Measurements from ENCODE around the gene FOXG1. TPM values are rescaled to one million over a fixed set of nuclear protein-coding genes. Genes with fewer than 3 reads are reported as not detected.

Gene FOXG1
- total RNA-seq, 1 donor from 2014 or later, result 1.4 TPM

DNA sequence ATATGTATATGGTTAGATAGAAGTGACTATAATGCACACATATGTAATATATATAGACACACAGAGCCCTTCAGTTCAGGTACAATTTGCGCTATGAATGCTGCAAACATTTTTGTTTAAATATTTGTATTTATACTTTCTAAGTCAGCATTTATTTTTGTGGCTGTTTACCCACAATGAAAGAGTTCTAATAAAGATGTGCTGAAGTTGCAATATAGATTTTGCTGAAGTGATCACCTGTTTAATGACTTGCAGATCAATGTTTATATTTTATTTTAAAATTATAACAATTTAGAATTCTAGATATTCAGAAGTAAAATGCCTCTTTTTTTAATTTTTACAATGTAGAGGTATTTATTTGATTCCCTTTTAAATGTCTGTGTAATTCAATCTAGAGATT lies 3.5 kb downstream of the FOXG1 start:
- peaks cover 10% of the 10 kb centered on the region for H3K4me1 Mint-ChIP-seq (ENCODE audit: low read depth)

DNA sequence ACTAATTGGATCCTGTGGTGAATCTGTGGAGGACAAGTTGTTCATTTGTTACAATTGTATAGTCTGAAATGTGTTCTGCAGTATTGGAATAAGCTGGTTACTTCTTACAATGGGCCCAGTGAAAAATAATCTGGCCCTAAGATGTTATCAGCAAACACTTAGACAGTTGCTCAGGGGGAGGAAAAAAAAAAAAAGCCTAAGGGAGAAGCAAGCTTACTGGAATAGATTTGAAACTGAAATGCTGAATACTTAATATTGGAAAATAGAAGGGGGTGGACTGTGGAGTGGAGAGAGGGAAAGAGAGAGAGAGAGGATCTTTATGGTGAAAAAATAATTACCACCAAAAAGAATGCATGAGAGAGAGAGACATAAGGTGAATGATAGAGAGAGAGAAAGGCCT lies 4.0 kb downstream of the FOXG1 start:
- Mint-ChIP-seq H3K4me1 (ENCODE audit: low read depth) (peaks cover 7% of the 10 kb centered on the region), H3K27ac (no peak overlapping the region), H3K36me3 (ENCODE audit: insufficient read depth) (no peaks in the 10 kb centered on the region), H3K4me3 (ENCODE audit: low read depth) (no peak overlapping the region), H3K27me3 (peaks cover 84% of the 10 kb centered on the region), H3K9me3 (ENCODE audit: low read depth) (no peaks in the 10 kb centered on the region)
- TF ChIP-seq, protein P1, sequence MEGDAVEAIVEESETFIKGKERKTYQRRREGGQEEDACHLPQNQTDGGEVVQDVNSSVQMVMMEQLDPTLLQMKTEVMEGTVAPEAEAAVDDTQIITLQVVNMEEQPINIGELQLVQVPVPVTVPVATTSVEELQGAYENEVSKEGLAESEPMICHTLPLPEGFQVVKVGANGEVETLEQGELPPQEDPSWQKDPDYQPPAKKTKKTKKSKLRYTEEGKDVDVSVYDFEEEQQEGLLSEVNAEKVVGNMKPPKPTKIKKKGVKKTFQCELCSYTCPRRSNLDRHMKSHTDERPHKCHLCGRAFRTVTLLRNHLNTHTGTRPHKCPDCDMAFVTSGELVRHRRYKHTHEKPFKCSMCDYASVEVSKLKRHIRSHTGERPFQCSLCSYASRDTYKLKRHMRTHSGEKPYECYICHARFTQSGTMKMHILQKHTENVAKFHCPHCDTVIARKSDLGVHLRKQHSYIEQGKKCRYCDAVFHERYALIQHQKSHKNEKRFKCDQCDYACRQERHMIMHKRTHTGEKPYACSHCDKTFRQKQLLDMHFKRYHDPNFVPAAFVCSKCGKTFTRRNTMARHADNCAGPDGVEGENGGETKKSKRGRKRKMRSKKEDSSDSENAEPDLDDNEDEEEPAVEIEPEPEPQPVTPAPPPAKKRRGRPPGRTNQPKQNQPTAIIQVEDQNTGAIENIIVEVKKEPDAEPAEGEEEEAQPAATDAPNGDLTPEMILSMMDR (IDR thresholded peaks at IDR 0.05; ENCODE audit: unreplicated experiment), result no peak
- DNase-seq (ENCODE audit: low spot score, unreplicated experiment), result no peak

More for the DNA sequence above, 3.5 kb downstream of the FOXG1 start:
- TF ChIP-seq, protein P1 (IDR thresholded peaks at IDR 0.05; ENCODE audit: unreplicated experiment), result no peak
- H3K4me3 Mint-ChIP-seq (ENCODE audit: low read depth), result no peak overlapping the region
- no peaks in the 10 kb centered on the region for H3K9me3 Mint-ChIP-seq (ENCODE audit: low read depth)
- no peak overlapping the region for H3K27ac Mint-ChIP-seq
- no peak for DNase-seq (ENCODE audit: low spot score, unreplicated experiment)
- H3K27me3 Mint-ChIP-seq, result peaks cover 84% of the 10 kb centered on the region
- no peaks in the 10 kb centered on the region for H3K36me3 Mint-ChIP-seq (ENCODE audit: insufficient read depth)

DNA sequence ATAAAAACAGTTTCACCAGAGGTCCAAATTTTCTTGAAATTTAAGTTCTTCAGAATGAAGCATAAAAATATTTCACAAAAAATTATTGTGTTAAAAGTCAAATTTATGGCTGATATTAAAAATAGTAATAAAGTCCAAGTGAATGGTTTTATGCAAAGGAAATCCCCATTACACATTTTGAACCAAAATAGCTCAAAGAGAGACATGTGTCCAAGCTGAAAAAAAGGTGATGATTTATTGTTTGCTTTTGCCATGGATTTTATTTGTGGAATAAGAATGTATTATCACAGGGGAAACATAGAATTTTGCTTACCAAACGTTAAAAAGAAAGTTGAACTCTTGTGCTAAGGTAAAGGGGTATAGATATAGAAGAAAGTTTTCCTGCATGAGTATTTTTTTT lies 4.6 kb downstream of the FOXG1 start:
- Mint-ChIP-seq H3K4me3 (ENCODE audit: low read depth) (no peak overlapping the region), H3K27ac (no peak overlapping the region), H3K9me3 (ENCODE audit: low read depth) (no peaks in the 10 kb centered on the region), H3K4me1 (ENCODE audit: low read depth) (peaks cover 4% of the 10 kb centered on the region), H3K36me3 (ENCODE audit: insufficient read depth) (no peaks in the 10 kb centered on the region), H3K27me3 (peaks cover 85% of the 10 kb centered on the region)
- DNase-seq (ENCODE audit: low spot score, unreplicated experiment), result no peak
- TF ChIP-seq, protein P1 (IDR thresholded peaks at IDR 0.05; ENCODE audit: unreplicated experiment), result no peak

DNA sequence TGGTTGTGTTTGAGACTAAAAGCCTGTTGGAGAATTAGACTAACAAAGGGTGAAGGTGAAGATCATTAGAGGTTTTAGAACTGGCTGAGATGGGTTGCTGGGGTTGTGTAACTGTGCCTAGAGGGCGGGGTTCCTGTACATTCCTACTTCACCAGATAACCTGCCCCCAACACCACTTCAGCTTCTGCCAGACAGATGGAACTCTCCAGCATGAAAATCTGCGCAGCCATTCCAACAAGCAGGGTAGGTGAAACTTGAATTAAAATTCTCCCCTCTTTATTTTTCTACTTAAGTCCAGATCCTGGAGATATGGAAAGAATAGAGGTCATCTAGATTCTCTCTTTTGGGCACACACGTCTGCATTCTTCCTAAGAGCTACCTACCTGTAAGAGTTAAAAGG lies 6.0 kb downstream of the FOXG1 start:
- H3K36me3 Mint-ChIP-seq (ENCODE audit: insufficient read depth), result no peaks in the 10 kb centered on the region
- TF ChIP-seq, protein P1 (IDR thresholded peaks at IDR 0.05; ENCODE audit: unreplicated experiment), result no peak
- H3K27me3 Mint-ChIP-seq, result peaks cover 95% of the 10 kb centered on the region
- peaks cover 3% of the 10 kb centered on the region for H3K4me1 Mint-ChIP-seq (ENCODE audit: low read depth)
- DNase-seq (ENCODE audit: low spot score, unreplicated experiment), result no peak
- no peaks in the 10 kb centered on the region for H3K9me3 Mint-ChIP-seq (ENCODE audit: low read depth)
- no peak overlapping the region for H3K27ac Mint-ChIP-seq
- no peak overlapping the region for H3K4me3 Mint-ChIP-seq (ENCODE audit: low read depth)

DNA sequence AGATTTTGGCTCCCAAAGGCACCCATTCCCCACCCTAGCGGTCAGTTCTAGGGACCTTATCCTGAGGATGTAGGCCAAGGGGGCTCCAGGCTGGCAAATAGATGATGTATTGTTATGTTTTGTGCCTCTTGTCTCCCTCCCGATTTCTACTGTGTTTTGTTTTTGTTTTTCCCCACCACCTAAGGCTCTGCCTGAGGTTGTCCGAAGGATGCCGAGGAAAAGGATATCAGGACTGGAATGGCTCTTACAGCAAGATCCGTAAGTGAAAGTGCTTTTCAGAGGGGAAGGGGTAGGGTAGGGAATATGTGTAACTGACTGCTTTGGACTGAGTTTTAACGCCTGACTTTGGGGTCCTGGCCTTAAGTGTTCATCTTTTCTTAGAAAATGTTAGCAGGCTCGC lies 6.6 kb downstream of the FOXG1 start:
- no peak for DNase-seq (ENCODE audit: low spot score, unreplicated experiment)
- H3K4me1 Mint-ChIP-seq (ENCODE audit: low read depth), result peaks cover 3% of the 10 kb centered on the region
- H3K27ac Mint-ChIP-seq, result no peak overlapping the region
- TF ChIP-seq, protein P1 (IDR thresholded peaks at IDR 0.05; ENCODE audit: unreplicated experiment), result no peak
- no peaks in the 10 kb centered on the region for H3K36me3 Mint-ChIP-seq (ENCODE audit: insufficient read depth)
- H3K9me3 Mint-ChIP-seq (ENCODE audit: low read depth), result no peaks in the 10 kb centered on the region
- peaks cover 95% of the 10 kb centered on the region for H3K27me3 Mint-ChIP-seq
- H3K4me3 Mint-ChIP-seq (ENCODE audit: low read depth), result no peak overlapping the region
